PFSK-1 (cell line): ENCODE results near the gene UST.

Experiments
- FOXP2 ChIP-seq: optimal IDR thresholded peaks from 2 replicates; pipeline ENCODE3; 2011; ENCODE audit warnings: borderline replicate concordance, control low read depth, inconsistent platforms; ENCODE audit not compliant: insufficient read depth; ENCODE audit errors: extremely low read length, extremely low read depth
- POLR2AphosphoS5 ChIP-seq: IDR thresholded peaks from 2 replicates; pipeline ENCODE4 v1.6.1; 2012; ENCODE audit warnings: low read depth, mild to moderate bottlenecking, control low read depth, low read length, moderate library complexity
- REST ChIP-seq, 2 experiments: IDR thresholded peaks; 2 replicates each; pipeline versions ENCODE4 v1.6.1 to v1.8.0; 2011 to 2012; ENCODE audit warnings: low read depth in 2 of 2, low read length in 2 of 2, control low read depth in 1 of 2, inconsistent platforms in 1 of 2, mild to moderate bottlenecking in 1 of 2, moderate library complexity in 1 of 2; ENCODE audit not compliant: insufficient read depth in 1 of 2
- SIN3A ChIP-seq: IDR thresholded peaks from 2 replicates; pipeline ENCODE4 v1.6.1; 2012; ENCODE audit warnings: mild to moderate bottlenecking, low read length, moderate library complexity, borderline replicate concordance; ENCODE audit not compliant: insufficient read depth
- TAF1 ChIP-seq: IDR thresholded peaks from 2 replicates; pipeline ENCODE4 v1.6.1; 2012; ENCODE audit warnings: low read length, control low read depth, borderline replicate concordance; ENCODE audit not compliant: insufficient read depth

Gene UST

GRCh38 chr6:149108749-149109100 lies 361.9 kb downstream of the UST start:
- no peak for TF ChIP-seq SIN3A
- no peak for TF ChIP-seq REST (IDR thresholded peaks at IDR 0.05; ENCODE audit: insufficient read depth in 1 of 2, low read depth in 2 of 2, low read length in 2 of 2)
- no peak for TF ChIP-seq FOXP2
- TF ChIP-seq POLR2AphosphoS5 = no peak
- TF ChIP-seq TAF1 = no peak

GRCh38 chr6:149109397-149110070 lies 362.7 kb downstream of the UST start:
- TF ChIP-seq SIN3A (no peak), POLR2AphosphoS5 (no peak), REST (IDR thresholded peaks at IDR 0.05; ENCODE audit: insufficient read depth in 1 of 2, low read depth in 2 of 2, low read length in 2 of 2) (no peak)

- TF ChIP-seq POLR2AphosphoS5 (no peak), SIN3A (no peak)
Measured at GRCh38 chr6:149111556-149112115, 364.8 kb downstream of the UST start.

- TF ChIP-seq REST (IDR thresholded peaks at IDR 0.05; ENCODE audit: insufficient read depth in 1 of 2, low read depth in 2 of 2, low read length in 2 of 2) = no peak
- TF ChIP-seq POLR2AphosphoS5 = no peak
- TF ChIP-seq SIN3A = no peak
- no peak for TF ChIP-seq FOXP2
- no peak for TF ChIP-seq TAF1
Measured at GRCh38 chr6:149112976-149113375, 366.1 kb downstream of the UST start.

- TF ChIP-seq REST (IDR thresholded peaks at IDR 0.05; ENCODE audit: insufficient read depth in 1 of 2, low read depth in 2 of 2, low read length in 2 of 2) = no peak
- no peak for TF ChIP-seq POLR2AphosphoS5
- no peak for TF ChIP-seq FOXP2
Measured at GRCh38 chr6:149114167-149114566, 367.3 kb downstream of the UST start.
